Smooth muscle cell (in vitro differentiated cells): ENCODE measurements around the gene KRT79. TPM values are rescaled to one million over a fixed set of nuclear protein-coding genes. Genes with fewer than 3 reads are reported as not detected.

Source experiments
- DNase-seq: peaks from one replicate; lab custom pipeline; 2025; ENCODE audit not compliant: unreplicated experiment; lab: John Stamatoyannopoulos, UW
- H2AFZ ChIP-seq: fragments of 200-600 bp; sonication (generic); 2 replicates; pipeline ENCODE4 v1.6.0; 2016; ENCODE audit warnings: antibody characterized with exemption, low read depth, mild to moderate bottlenecking
- H3F3A ChIP-seq: fragments of 200-600 bp; sonication (generic); 2 replicates; pipeline ENCODE4 v1.6.0; 2017; ENCODE audit warnings: antibody characterized with exemption, low read depth
- H3K27ac ChIP-seq: fragments of 200-600 bp; sonication (generic); 2 replicates; pipeline ENCODE4 v1.5.1; 2016; ENCODE audit warnings: low read depth, mild to moderate bottlenecking
- H3K27me3 ChIP-seq: fragments of 200-600 bp; sonication (generic); 2 replicates; pipeline ENCODE4 v1.6.1; 2016; ENCODE audit warnings: low read depth, mild to moderate bottlenecking
- H3K36me3 ChIP-seq: fragments of 200-600 bp; sonication (generic); 2 replicates; pipeline ENCODE4 v1.5.1; 2016; ENCODE audit warnings: low read depth
- H3K4me1 ChIP-seq: fragments of 200-600 bp; sonication (generic); 2 replicates; pipeline ENCODE4 v1.5.1; 2016; ENCODE audit warnings: low read depth
- H3K4me2 ChIP-seq: fragments of 200-600 bp; sonication (generic); 2 replicates; pipeline ENCODE4 v1.6.0; 2016; ENCODE audit warnings: mild to moderate bottlenecking
- H3K4me3 ChIP-seq: fragments of 200-600 bp; sonication (generic); 2 replicates; pipeline ENCODE4 v1.5.1; 2016; ENCODE audit warnings: mild to moderate bottlenecking
- H3K79me2 ChIP-seq: fragments of 200-600 bp; sonication (generic); 2 replicates; pipeline ENCODE4 v1.6.0; 2016; ENCODE audit warnings: low read depth, mild to moderate bottlenecking
- H3K9ac ChIP-seq: fragments of 200-600 bp; sonication (generic); 2 replicates; pipeline ENCODE4 v1.6.0; 2016; ENCODE audit warnings: low read depth
- H3K9me3 ChIP-seq: fragments of 200-600 bp; sonication (generic); replicated peaks from 2 replicates; pipeline ENCODE4 v1.5.1; 2016; ENCODE audit warnings: low read depth
- H4K20me1 ChIP-seq: fragments of 200-600 bp; sonication (generic); 2 replicates; pipeline ENCODE4 v1.6.0; 2016; ENCODE audit warnings: low read depth
- CTCF ChIP-seq: fragments of 200-600 bp; sonication (generic); IDR thresholded peaks from 2 replicates; pipeline ENCODE4 v1.5.1; 2017; ENCODE audit warnings: borderline replicate concordance, mild to moderate bottlenecking, antibody characterized with exemption; ENCODE audit not compliant: insufficient read depth, poor library complexity, severe bottlenecking
- WGBS: methylation state at CpG from one replicate; pipeline ENCODE4 v1.1.7; 2016; ENCODE audit warnings: low lambda C conversion rate; 5-methylcytosine and 5-hydroxymethylcytosine counted together
- polyA plus RNA-seq: library from polyadenylated mRNA; unstranded; fragments of >200 nt; fragmentation: Nextera tagmentation; extraction: Ambion mirVana; gene quantifications from 2 replicates; pipeline ENCODE4 v1.2.1, GENCODE V29; 2016
- total RNA-seq: library from RNA; depleted of rRNA; stranded (reverse); fragments of >200 nt; gene quantifications from 2 replicates; pipeline ENCODE4 v1.2.3, GENCODE V29; 2014

KRT79 gene
- total and polyA plus RNA-seq, 2 experiments from 2014 or later: 3.4 to 4.1 TPM

GRCh38 chr12:52812073-52812400 is 22.1 kb downstream of the KRT79 start:
- Histone ChIP-seq H3K9me3 (no peaks in the 10 kb centered on the region), H3K9ac (no peak overlapping the region), H4K20me1 (no peaks in the 10 kb centered on the region), H3K27me3 (peaks cover 29% of the 10 kb centered on the region), H2AFZ (no peak overlapping the region), H3K4me2 (no peak overlapping the region), H3F3A (no peaks in the 10 kb centered on the region), H3K79me2 (no peaks in the 10 kb centered on the region), H3K4me3 (no peak overlapping the region), H3K4me1 (no peaks in the 10 kb centered on the region), H3K27ac (no peak overlapping the region), H3K36me3 (no peaks in the 10 kb centered on the region)
- TF ChIP-seq CTCF: no peak
- WGBS: 71% methylated on average over 4 of the region's 4 CpGs
- no peak for DNase-seq

GRCh38 chr12:52811191-52812072 is 22.7 kb downstream of the KRT79 start:
- Histone ChIP-seq H3K9me3 (no peaks in the 10 kb centered on the region), H3F3A (no peaks in the 10 kb centered on the region), H4K20me1 (no peaks in the 10 kb centered on the region), H3K4me2 (no peak overlapping the region), H3K79me2 (no peaks in the 10 kb centered on the region), H2AFZ (no peak overlapping the region), H3K36me3 (no peaks in the 10 kb centered on the region), H3K9ac (no peak overlapping the region), H3K4me1 (no peaks in the 10 kb centered on the region), H3K27ac (no peak overlapping the region), H3K4me3 (no peak overlapping the region), H3K27me3 (peaks cover 26% of the 10 kb centered on the region)
- DNase-seq: no peak
- WGBS: 83% methylated on average over 9 of the region's 9 CpGs
- TF ChIP-seq CTCF: no peak

DNA sequence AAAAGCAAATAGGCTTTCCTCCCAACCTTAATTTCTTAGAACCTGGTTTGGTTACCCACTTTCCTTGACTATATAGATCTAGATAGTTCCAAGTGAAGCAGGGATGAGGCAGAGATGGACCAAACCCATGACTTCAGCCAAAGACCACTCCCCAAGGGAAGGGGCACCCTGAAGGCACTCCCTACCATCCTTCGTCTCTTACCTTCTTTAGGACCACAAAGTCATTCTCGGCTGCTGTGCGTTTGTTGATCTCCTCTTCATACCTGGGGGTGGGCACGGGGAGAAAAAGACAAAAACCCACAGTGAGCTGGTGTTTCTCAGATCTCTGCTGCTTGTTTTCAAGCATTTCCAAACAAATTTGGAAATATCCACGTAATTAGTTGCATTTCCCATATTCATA is 23.6 kb downstream of the KRT79 start:
- H3K4me2 ChIP-seq: no peak overlapping the region
- H3K4me3 ChIP-seq: no peak overlapping the region
- peaks cover 26% of the 10 kb centered on the region for H3K27me3 ChIP-seq
- H3K36me3 ChIP-seq: no peaks in the 10 kb centered on the region
- no peaks in the 10 kb centered on the region for H4K20me1 ChIP-seq
- 71% methylated on average over 5 of the region's 5 CpGs for WGBS
- H3F3A ChIP-seq: no peaks in the 10 kb centered on the region
- no peak overlapping the region for H3K9ac ChIP-seq
- no peak for TF ChIP-seq CTCF
- no peaks in the 10 kb centered on the region for H3K4me1 ChIP-seq
- H3K27ac ChIP-seq: no peak overlapping the region
- no peaks in the 10 kb centered on the region for H3K79me2 ChIP-seq
- no peak for DNase-seq
- no peak overlapping the region for H2AFZ ChIP-seq
- no peaks in the 10 kb centered on the region for H3K9me3 ChIP-seq

- DNase-seq: no peak
- H4K20me1 ChIP-seq: no peaks in the 10 kb centered on the region
- H3F3A ChIP-seq: no peaks in the 10 kb centered on the region
- H3K4me1 ChIP-seq: no peaks in the 10 kb centered on the region
- H3K9me3 ChIP-seq: no peaks in the 10 kb centered on the region
- H3K27ac ChIP-seq: no peak overlapping the region
- 83% methylated on average over 7 of the region's 7 CpGs for WGBS
- no peak overlapping the region for H3K4me2 ChIP-seq
- no peaks in the 10 kb centered on the region for H3K36me3 ChIP-seq
- H3K4me3 ChIP-seq: no peak overlapping the region
- H2AFZ ChIP-seq: no peak overlapping the region
- peaks cover 26% of the 10 kb centered on the region for H3K27me3 ChIP-seq
- TF ChIP-seq CTCF: no peak
- no peak overlapping the region for H3K9ac ChIP-seq
- no peaks in the 10 kb centered on the region for H3K79me2 ChIP-seq
These were observed 24.9 kb downstream of the KRT79 start for GRCh38 chr12:52809166-52809565.
